DMS53 (cell line): Measurements from ENCODE around the gene PDCD4.

ENCODE experiments used
- DNase-seq: peaks from one replicate; lab custom pipeline; 2025; lab: John Stamatoyannopoulos, UW

Gene PDCD4

GRCh38 chr10:110842326-110842904, 29.3 kb upstream of the PDCD4 start:
- no peak for DNase-seq

- no peak for DNase-seq
Observed at GRCh38 chr10:110843031-110843430, 28.7 kb upstream of the PDCD4 start.

GRCh38 chr10:110843796-110844616, 27.7 kb upstream of the PDCD4 start:
- DNase-seq: no peak

GRCh38 chr10:110844617-110844881, 27.2 kb upstream of the PDCD4 start:
- no peak for DNase-seq

- DNase-seq: no peak
Observed at GRCh38 chr10:110845192-110845755, 26.5 kb upstream of the PDCD4 start.

GRCh38 chr10:110845756-110846620, 25.7 kb upstream of the PDCD4 start:
- peak; percentile 30 for DNase-seq

- DNase-seq: no peak
Observed at GRCh38 chr10:110847374-110847773, 24.4 kb upstream of the PDCD4 start.

GRCh38 chr10:110848106-110848505, 23.6 kb upstream of the PDCD4 start:
- DNase-seq: no peak

GRCh38 chr10:110850099-110850498, 21.6 kb upstream of the PDCD4 start:
- no peak for DNase-seq

- DNase-seq: no peak
Observed at GRCh38 chr10:110851020-110851612, 20.6 kb upstream of the PDCD4 start.

- peak; percentile 76 for DNase-seq
Observed at GRCh38 chr10:110852255-110852896, 19.4 kb upstream of the PDCD4 start.

- DNase-seq: no peak
Observed at GRCh38 chr10:110852947-110853346, 18.8 kb upstream of the PDCD4 start.

GRCh38 chr10:110853921-110854605, 17.7 kb upstream of the PDCD4 start:
- no peak for DNase-seq

- peak; percentile 60 for DNase-seq
Observed at GRCh38 chr10:110857265-110858171, 14.2 kb upstream of the PDCD4 start.

GRCh38 chr10:110858297-110858934, 13.3 kb upstream of the PDCD4 start:
- DNase-seq: no peak

GRCh38 chr10:110859206-110859972, 12.3 kb upstream of the PDCD4 start:
- no peak for DNase-seq

- DNase-seq: no peak
Observed at GRCh38 chr10:110859973-110860376, 11.8 kb upstream of the PDCD4 start.

- DNase-seq: peak; percentile 38
Observed at GRCh38 chr10:110860576-110861241, 11.0 kb upstream of the PDCD4 start.
